Right lobe of liver (tissue), 6 donors: Measurements from ENCODE around the gene RARRES2. TPM values are rescaled to one million over a fixed set of nuclear protein-coding genes. Genes with fewer than 3 reads are reported as not detected.
"Not testable (repeated sequence)": the region's sequence is repeated elsewhere in the genome, so short reads cannot be mapped to it uniquely, and the experiment has no call there.

Experiments used
- ATAC-seq, 4 donors: fragments of 200-7000 bp; cut with Tn5 transposase; one replicate each; pipeline ENCODE4 v1.9.1; 2020; ENCODE audit warnings: mild to moderate bottlenecking in 4 of 4, moderate library complexity in 4 of 4
- DNase-seq, 3 donors: peaks; one replicate each; pipeline ENCODE4 v3.0.0-alpha.2; 2020
- H3K27ac ChIP-seq, 3 donors: fragments of 200-600 bp; one replicate each; pipeline ENCODE4 v1.8.0; 2022
- H3K27me3 ChIP-seq, 2 donors: fragments of 200-600 bp; one replicate each; pipeline ENCODE4 v1.8.0; 2022
- H3K36me3 ChIP-seq, 4 donors: fragments of 200-600 bp; sonication (generic) in 1 of 4; one replicate each; pipeline versions ENCODE4 v1.5.1 to v1.8.0; 2017 to 2022; ENCODE audit warnings: control low read depth in 1 of 4
- H3K4me1 ChIP-seq, 4 donors: fragments of 200-600 bp; sonication (generic) in 1 of 4; one replicate each; pipeline versions ENCODE4 v1.5.1 to v1.8.0; 2017 to 2022; ENCODE audit warnings: control low read depth in 1 of 4
- H3K4me3 ChIP-seq, 3 donors: fragments of 200-600 bp; one replicate each; pipeline ENCODE4 v1.8.0; 2022
- H3K9me3 ChIP-seq, 4 donors: fragments of 200-600 bp; sonication (generic) in 1 of 4; one replicate each; pipeline versions ENCODE4 v1.5.1 to v1.8.0; 2017 to 2022; ENCODE audit warnings: control low read depth in 1 of 4
- POLR2A ChIP-seq: fragments of 450-650 bp; IDR thresholded peaks from one replicate; pipeline ENCODE4 v1.6.1; 2017; ENCODE audit warnings: antibody characterized with exemption, mild to moderate bottlenecking
- WGBS: methylation state at CpG from one replicate; pipeline ENCODE4 v1.1.6; 2018; ENCODE audit warnings: low coverage, low lambda C conversion rate; ENCODE audit not compliant: insufficient coverage; ENCODE audit errors: missing lambda C conversion rate; 5-methylcytosine and 5-hydroxymethylcytosine counted together
- intact Hi-C, 2 donors: fragments of 100-400 bp; cut with DNase I; formaldehyde crosslinking; loops; one replicate each; pipeline versions ENCODE4 v1.11.2 to v1.14.1; 2022
- total RNA-seq, 6 experiments: library from RNA; depleted of rRNA in 2 of 6; stranded (reverse); fragments of >200 nt in 2 of 6; fragmentation: NEBNext Ultra II Directional in 3 of 6; extraction: Animal tissue kit (Norgen Biotek cat#: 25700) in 3 of 6; gene quantifications; one replicate each; pipeline versions ENCODE4 v1.1.0 to v1.2.4, GENCODE V29; 2016 to 2023
- TF ChIP-seq, protein P1 (sequence below), 4 donors: fragments of 200-600 bp in 3 of 4; fragments of 450-650 bp in 1 of 4; IDR thresholded peaks; one replicate each; pipeline versions ENCODE4 v1.5.1 to v1.8.0; 2016 to 2022; ENCODE audit warnings: antibody characterized with exemption in 4 of 4, mild to moderate bottlenecking in 2 of 4
- donor health status: DM: no; HTN: yes; CAD: no.
- donor health status: DM: no; HTN: no; CAD: no.
- donor health status: DM: no; HTN: no; CAD: no.
- donor health status: DM: no; HTN: yes; CAD: no.
- donor health status: DM: no; HTN: yes; CAD: no.

RARRES2 gene
- total RNA-seq, 6 experiments from 2014 or later = 552 to 948 (median 788) TPM

- peak overlapping the region; percentile 33 to 84 (median 63) for H3K27ac ChIP-seq
- 88% methylated on average over 4 of the region's 7 CpGs for WGBS
These were observed 46.9 kb upstream of the RARRES2 start for GRCh38 chr7:150388306-150388705.

GRCh38 chr7:150385884-150386283 is 44.5 kb upstream of the RARRES2 start:
- H3K9me3 ChIP-seq, H3K27me3 ChIP-seq, intact Hi-C loops, H3K4me3 ChIP-seq, DNase-seq, H3K36me3 ChIP-seq: not testable (repeated sequence)
- 21% methylated on average over 6 of the region's 6 CpGs for WGBS
- peak in 1 of 4 donors; percentile 8 for ATAC-seq
- Histone ChIP-seq H3K4me1 (peaks cover 0 to 47% (median 12%) of the 10 kb centered on the region in 4 donors), H3K27ac (peak overlapping the region in 2 of 3 donors; percentile 44 to 66)

More at GRCh38 chr7:150388306-150388705, 46.9 kb upstream of the RARRES2 start:
- Histone ChIP-seq H3K9me3 (no peaks in the 10 kb centered on the region), H3K27me3 (no peaks in the 10 kb centered on the region), H3K36me3 (no peaks in the 10 kb centered on the region), H3K4me1 (peaks cover 0 to 41% (median 12%) of the 10 kb centered on the region in 4 donors), H3K4me3 (no peak overlapping the region)
- TF ChIP-seq POLR2A = no peak
- ATAC-seq (no peak), DNase-seq (no peak)
- intact Hi-C loops = no loop called here

- Histone ChIP-seq H3K9me3 (no peaks in the 10 kb centered on the region), H3K27me3 (no peaks in the 10 kb centered on the region), H3K27ac (peak overlapping the region in 2 of 3 donors; percentile 44 to 66), H3K4me1 (peaks cover 0 to 47% (median 12%) of the 10 kb centered on the region in 4 donors), H3K36me3 (no peaks in the 10 kb centered on the region), H3K4me3 (no peak overlapping the region)
- ATAC-seq (no peak), DNase-seq (no peak)
- intact Hi-C loops = no loop called here
- TF ChIP-seq, protein P1, sequence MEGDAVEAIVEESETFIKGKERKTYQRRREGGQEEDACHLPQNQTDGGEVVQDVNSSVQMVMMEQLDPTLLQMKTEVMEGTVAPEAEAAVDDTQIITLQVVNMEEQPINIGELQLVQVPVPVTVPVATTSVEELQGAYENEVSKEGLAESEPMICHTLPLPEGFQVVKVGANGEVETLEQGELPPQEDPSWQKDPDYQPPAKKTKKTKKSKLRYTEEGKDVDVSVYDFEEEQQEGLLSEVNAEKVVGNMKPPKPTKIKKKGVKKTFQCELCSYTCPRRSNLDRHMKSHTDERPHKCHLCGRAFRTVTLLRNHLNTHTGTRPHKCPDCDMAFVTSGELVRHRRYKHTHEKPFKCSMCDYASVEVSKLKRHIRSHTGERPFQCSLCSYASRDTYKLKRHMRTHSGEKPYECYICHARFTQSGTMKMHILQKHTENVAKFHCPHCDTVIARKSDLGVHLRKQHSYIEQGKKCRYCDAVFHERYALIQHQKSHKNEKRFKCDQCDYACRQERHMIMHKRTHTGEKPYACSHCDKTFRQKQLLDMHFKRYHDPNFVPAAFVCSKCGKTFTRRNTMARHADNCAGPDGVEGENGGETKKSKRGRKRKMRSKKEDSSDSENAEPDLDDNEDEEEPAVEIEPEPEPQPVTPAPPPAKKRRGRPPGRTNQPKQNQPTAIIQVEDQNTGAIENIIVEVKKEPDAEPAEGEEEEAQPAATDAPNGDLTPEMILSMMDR (IDR thresholded peaks at IDR 0.05) = no peak
- no peak for TF ChIP-seq POLR2A
- WGBS = 76% methylated on average over 8 of the region's 14 CpGs
These were observed 43.9 kb upstream of the RARRES2 start for GRCh38 chr7:150385302-150385723.

- DNase-seq (peak in 1 of 3 donors; percentile 37), ATAC-seq (no peak)
- intact Hi-C loops = no loop called here
- Histone ChIP-seq H3K27me3 (no peaks in the 10 kb centered on the region), H3K36me3 (no peaks in the 10 kb centered on the region), H3K9me3 (no peaks in the 10 kb centered on the region), H3K27ac (no peak overlapping the region), H3K4me1 (peaks cover 0 to 47% (median 14%) of the 10 kb centered on the region in 4 donors), H3K4me3 (no peak overlapping the region)
- 78% methylated on average over 9 of the region's 15 CpGs for WGBS
- TF ChIP-seq POLR2A = no peak
- TF ChIP-seq, protein P1 (IDR thresholded peaks at IDR 0.05) = no peak
These were observed 43.2 kb upstream of the RARRES2 start for GRCh38 chr7:150384406-150385301.

- peaks cover 0 to 42% (median 14%) of the 10 kb centered on the region in 4 donors for H3K4me1 ChIP-seq
- intact Hi-C loops = no loop called here
- TF ChIP-seq, protein P1 (IDR thresholded peaks at IDR 0.05) = no peak
- no peak for TF ChIP-seq POLR2A
- no peak overlapping the region for H3K4me3 ChIP-seq
- no peaks in the 10 kb centered on the region for H3K27me3 ChIP-seq
- no CpG with 5 or more reads among the region's 22 CpGs for WGBS
- peak overlapping the region in 1 of 3 donors; percentile 3 for H3K27ac ChIP-seq
- H3K36me3 ChIP-seq = no peaks in the 10 kb centered on the region
- ATAC-seq (peak; percentile 17 to 57 (median 46)), DNase-seq (peak in 2 of 3 donors; percentile 81 to 87)
- no peaks in the 10 kb centered on the region for H3K9me3 ChIP-seq
These were observed 42.4 kb upstream of the RARRES2 start for GRCh38 chr7:150383710-150384397.
